Heart left ventricle (tissue), 13 donors: ENCODE data around the gene UQCC2.

Experiments used
- POLR2A ChIP-seq, 2 donors: fragments of 450-650 bp; IDR thresholded peaks; one replicate each; pipeline ENCODE4 v1.6.1; 2017; ENCODE audit warnings: antibody characterized with exemption in 2 of 2, mild to moderate bottlenecking in 2 of 2, moderate library complexity in 2 of 2
- TF ChIP-seq, protein P1 (sequence below), 12 donors: fragments of 200-600 bp; sonication (generic) in 4 of 12; IDR thresholded peaks; one replicate each; pipeline versions ENCODE4 v1.5.0 to v1.8.0; 2018 to 2022; ENCODE audit warnings: antibody characterized with exemption in 12 of 12, mild to moderate bottlenecking in 5 of 12
- donor health status: ischemic (EF 13 %, LVEDD 7.1; RV severe dilation, severe dysfunction).
- donor health status: DM: no; HTN: yes; CAD: no.
- donor health status: DM: no; HTN: no; CAD: no.
- donor health status: ischemic (EF 25% LVEDD 6.9; RV normal size, moderate dysfunction).
- donor health status: ischemic (EF 25% LVEDD 5.7; RV mildly dilated, moderate dysfunction).
- donor health status: ischemic (EF 35%, LVEDD 5.7; RV mildly dilated, moderate dysfunction).
- donor health status: nonischemic (EF 11% LVEDD 7.7; RV severe dilation, severe dysfunction).
- donor health status: DM: yes; HTN: yes; CAD: no.
- donor health status: PGD.
- donor health status: ischemic (EF 29% LVEDD 5.4; RV normal size, mild dysfunction).
- donor health status: nonischemic (EF 23%, LVEDD 6.1; RV moderate dilation, normal function).

- TF ChIP-seq, protein P1, sequence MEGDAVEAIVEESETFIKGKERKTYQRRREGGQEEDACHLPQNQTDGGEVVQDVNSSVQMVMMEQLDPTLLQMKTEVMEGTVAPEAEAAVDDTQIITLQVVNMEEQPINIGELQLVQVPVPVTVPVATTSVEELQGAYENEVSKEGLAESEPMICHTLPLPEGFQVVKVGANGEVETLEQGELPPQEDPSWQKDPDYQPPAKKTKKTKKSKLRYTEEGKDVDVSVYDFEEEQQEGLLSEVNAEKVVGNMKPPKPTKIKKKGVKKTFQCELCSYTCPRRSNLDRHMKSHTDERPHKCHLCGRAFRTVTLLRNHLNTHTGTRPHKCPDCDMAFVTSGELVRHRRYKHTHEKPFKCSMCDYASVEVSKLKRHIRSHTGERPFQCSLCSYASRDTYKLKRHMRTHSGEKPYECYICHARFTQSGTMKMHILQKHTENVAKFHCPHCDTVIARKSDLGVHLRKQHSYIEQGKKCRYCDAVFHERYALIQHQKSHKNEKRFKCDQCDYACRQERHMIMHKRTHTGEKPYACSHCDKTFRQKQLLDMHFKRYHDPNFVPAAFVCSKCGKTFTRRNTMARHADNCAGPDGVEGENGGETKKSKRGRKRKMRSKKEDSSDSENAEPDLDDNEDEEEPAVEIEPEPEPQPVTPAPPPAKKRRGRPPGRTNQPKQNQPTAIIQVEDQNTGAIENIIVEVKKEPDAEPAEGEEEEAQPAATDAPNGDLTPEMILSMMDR (IDR thresholded peaks at IDR 0.05): no peak
- TF ChIP-seq POLR2A (IDR thresholded peaks at IDR 0.05): no peak
Measured at GRCh38 chr6:33730611-33731010, 19.1 kb upstream of the UQCC2 start.
